Stimulated activated CD4-positive, alpha-beta T cell treated with anti-CD3 and anti-CD28 coated beads, Interleukin-15, amount 100 ng/mL, for 48 hours (primary cell): ENCODE results near the gene GAREM2.
"Not testable (repeated sequence)": the region's sequence is repeated elsewhere in the genome, so short reads cannot be mapped to it uniquely, and the experiment has no call there.

Experiments used
- DNase-seq, 2 donors: peaks; one replicate each; pipeline ENCODE4 v3.0.0-alpha.2; 2020; ENCODE audit warnings: low read depth in 2 of 2

GAREM2 gene

DNA sequence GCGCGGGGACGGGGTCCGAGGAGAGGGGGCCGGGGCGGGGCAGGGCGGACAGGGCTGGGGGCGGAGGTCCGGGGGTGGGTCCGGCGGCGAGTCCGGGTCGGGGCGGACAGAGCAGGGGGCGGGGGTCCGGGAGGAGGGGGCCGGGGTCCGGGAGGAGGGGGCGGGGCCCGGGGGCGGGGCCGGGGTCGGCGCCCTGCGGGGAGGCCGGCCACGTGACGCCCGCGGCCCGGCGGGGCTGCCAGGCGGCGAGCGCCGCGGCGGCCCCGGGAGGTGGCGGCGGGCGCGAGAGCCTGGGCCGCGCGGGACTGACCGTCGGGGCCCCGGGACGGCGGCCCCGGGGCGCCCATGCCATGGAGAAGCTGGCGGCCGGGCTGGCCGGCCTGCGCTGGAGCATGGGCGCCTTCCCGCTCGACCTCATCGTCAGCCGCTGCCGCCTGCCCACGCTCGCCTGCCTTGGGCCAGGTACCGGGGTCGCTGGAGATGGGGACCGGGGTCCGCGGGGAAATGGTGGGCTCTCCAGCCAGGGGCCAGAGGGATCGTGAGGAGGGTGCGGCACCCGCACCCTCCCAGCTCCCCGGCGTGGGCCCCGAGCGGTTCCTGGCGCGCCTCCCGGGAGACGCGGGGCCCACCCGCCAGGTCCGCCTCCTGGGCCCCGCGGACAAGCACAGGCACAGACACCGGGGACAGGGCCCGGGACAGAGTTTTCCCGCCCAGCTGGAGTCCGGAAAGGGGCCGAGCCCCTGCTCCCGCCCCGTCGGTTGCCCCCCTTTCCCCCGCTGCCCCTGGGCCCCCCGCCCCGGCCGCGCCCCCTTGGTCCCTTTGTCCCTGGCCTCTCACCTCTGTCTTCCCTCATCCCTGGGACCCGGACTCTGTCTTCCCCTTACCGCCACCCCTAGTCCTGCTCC, at the start of gene GAREM2:
Gene GAREM2 (plus strand): TSS at position 218 of the 905 bp plus-strand sequence. CDS start 133 bp downstream, at position 351.
- DNase-seq, result no peak

GRCh38 chr2:26123426-26123825, 49.5 kb upstream of the GAREM2 start:
- DNase-seq, result no peak

- DNase-seq, result no peak
Measured at GRCh38 chr2:26126074-26126473, 46.8 kb upstream of the GAREM2 start.

DNA sequence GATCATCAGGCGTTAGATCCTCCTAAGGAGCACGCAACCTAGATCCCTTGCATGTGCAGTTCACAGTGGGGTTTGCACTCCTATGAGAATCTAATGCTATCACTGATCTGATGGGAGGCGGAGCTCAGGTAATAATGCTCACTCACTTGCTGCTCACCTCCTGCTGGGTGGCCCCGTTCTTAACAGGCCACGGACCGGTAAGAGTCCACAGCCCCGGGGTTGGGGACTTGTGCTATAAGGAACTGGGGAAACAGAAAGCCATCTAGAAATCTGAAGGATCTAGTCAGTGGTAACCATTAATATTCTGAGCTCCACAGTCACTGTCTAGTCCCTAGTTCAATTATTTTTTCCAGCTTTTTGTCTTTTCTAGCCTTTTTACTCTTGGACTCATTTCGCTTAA, 44.7 kb upstream of the GAREM2 start:
- DNase-seq, result no peak

DNA sequence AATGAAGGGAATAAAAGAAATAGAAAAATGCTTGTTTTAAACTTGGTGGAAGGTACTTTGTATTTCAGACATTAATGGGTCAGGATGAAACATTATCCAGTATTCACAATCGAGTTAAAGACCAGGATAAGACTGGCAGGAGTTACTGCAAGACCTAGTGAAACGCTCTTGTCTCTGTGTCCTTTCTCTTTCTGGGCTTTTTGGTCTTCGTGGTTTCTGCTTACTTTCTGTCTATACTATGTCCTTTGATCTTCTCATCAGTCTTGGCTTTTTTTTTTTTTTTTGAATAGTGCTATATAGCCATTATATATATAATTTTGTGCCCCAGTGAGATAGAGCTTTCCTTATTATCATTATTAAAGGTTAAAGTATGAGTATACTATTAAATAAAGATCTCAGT, 42.1 kb upstream of the GAREM2 start:
- DNase-seq, result no peak

DNA sequence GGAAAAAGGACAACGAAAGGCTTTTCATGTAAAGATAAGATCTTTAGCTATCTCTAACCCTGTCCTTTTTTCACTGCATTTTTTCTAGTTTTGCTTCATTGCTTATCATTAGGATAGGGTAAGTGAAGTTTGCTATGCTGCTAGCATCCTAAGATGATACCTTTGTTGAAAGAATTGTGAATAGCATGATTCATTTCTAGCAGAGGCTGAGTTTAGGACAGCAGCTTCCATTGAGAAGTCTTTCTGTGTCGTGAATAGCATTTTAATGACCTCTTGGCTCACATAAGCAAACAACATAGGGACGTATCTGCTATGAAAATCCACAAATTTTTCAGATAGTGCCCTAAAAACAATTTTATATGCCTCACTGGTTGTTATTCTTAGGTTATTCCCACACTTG, 36.4 kb upstream of the GAREM2 start:
- no peak for DNase-seq

- DNase-seq, result no peak
Measured at GRCh38 chr2:26139269-26140183, 33.4 kb upstream of the GAREM2 start.

DNA sequence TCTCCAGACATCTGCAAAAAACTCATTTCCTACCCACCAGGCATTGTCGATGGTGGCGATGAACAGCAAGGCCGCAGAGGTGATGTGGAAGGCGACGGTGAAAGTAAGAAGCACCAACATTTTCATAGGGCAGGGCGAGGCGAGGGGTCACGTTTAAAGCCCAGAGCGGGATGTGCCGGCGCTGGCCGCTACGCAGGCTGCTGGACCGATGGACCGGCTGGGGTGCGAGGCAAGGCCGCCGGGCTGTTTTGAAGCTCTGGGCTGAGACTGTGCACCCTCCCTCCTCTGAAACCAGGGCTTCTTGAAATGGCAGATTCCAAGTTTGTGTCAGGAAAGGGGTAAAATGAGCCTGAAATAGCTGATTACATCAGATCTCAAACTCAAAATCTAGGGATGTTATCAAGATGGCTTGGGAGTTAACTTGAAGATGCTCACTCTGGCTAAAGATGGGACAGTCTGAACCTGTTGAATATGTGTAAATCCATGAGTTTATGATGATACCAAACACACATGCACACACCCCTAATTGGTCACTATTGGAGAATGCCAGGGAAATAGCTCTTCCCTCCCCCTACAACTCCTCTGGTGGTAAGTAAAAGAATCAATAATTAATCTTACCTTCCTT, 31.6 kb upstream of the GAREM2 start:
- no peak for DNase-seq

DNA sequence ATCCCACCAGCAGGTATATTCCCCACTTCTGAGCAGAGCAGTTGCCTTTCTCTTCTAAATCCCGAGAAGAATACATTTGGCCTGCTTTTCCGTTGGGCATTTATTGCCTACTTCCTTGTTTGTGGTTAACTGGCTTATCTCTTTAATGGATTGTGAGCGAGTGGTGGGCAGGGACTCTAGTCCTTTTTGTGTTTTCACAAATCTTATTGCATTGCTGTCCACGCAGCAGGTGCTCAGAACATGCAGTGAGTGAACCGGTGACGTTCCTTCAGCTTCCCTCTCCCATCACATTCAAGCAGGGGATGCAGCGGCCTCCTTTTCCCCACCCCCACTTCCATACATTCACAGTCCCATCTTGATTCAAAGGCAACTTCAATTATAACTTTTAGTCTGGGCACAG, 28.9 kb upstream of the GAREM2 start:
- no peak for DNase-seq

DNA sequence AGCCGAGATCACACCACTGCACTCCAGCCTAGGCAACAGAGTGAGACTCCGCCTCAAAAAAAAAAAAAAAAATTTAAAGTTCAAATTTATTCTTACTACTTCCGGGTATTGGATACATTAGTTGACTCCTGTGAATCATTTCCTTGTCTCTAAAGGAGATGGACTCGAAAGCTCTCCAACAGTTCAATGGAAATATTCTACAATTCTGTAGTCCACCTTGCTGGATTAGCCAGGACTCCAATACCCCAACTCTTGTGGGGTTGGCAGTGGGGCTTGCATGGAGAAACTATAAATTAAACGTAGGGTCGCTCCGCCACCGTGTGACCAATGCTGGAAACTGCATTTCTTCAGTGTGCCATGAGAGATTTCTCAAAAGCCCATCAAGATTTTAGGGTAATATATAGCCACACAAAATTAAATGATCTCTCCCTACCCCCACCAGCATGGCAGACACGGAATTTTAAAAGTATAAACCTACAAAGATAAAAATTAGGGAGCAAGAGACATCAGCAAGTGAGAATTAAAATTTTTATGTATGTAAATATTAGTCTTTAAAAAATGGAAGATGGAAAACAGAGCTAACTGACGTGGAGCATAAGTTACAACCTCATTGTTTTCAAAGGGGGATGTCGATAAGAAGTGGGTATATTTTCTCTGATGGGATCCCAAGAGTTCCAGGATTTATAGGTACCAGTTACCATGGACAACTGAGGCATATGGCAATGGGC, 27.8 kb upstream of the GAREM2 start:
- peak; percentile 18 to 59 for DNase-seq

DNA sequence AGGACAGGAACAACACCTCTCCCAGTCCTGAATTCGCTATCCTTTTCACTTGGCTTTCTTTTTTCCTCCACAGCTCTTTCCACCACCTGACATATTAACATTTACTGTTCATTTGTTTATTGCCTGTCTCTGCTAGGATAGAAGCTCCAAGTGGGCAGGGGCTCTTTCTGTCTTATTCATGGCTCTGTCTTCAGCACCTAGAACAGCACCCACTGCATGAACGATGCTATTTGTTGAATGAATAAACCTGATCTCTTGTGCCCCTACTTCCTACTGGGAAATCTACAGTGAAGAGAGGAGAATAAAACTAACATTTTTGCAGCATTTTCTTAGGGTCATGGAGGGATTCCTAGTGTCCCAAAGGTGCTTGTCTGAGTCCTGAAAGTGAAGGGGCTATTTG, 24.4 kb upstream of the GAREM2 start:
- DNase-seq, result no peak

DNA sequence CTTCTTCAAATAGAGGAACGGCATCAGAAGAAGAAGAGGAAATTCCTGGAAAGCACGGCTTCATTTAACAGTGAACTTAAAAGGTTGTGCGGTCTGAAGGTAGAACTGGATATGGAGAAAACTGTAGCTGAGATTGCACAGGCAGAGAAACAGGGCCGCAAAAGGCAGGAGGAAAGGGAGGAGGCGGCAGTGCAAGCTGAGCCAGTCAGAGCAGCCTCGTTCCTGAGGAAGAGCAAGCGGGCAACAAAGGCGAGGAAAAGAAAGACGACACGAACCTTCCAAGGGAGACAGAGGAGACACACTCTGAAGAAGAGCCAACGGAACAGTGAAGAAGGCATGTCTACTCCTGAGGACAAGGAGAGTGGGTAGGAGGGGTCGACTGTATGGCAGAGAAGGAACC, 22.6 kb upstream of the GAREM2 start:
- DNase-seq, result no peak

DNA sequence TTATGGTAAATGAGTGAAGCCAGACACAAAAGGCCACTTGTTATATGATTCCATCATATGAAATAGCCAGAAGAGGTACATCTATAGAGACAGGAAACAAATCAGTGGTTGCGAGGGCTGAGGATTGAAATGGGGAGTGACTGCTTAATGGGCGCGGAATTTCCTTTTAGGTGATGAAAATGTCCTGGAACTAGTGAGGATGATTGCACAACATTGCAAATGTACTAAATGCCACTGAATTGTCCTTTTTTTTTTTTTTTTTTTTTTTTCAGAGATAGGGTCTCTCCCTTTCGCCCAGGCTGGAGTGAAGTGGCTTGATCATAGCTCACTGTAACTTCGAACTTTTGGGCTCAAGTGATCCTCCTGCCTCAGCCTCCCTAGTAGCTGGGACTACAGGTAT, 15.3 kb upstream of the GAREM2 start:
- no peak for DNase-seq

DNA sequence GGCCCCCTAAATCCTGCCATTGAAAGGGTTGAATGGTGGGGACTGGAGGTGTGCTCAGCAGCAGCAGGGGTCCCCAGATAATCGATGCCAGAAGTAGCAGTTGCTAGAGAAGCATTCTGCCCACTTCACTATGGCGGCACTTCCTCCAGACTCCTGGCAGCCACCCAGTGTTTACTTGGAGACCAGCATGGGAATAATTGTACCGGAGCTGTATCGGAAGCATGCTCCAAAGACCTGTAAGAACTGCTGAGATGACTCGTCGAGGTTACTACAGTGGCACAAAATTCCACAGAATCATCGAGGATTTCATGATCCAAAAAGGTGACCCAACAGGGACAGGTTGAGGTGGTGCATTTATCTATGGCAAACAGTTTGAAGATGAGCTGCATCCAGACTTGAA, 11.0 kb upstream of the GAREM2 start:
- no peak for DNase-seq

- no peak for DNase-seq
Measured at GRCh38 chr2:26162963-26163362, 9.9 kb upstream of the GAREM2 start.

GRCh38 chr2:26164231-26164630, 8.7 kb upstream of the GAREM2 start:
- DNase-seq, result no peak

DNA sequence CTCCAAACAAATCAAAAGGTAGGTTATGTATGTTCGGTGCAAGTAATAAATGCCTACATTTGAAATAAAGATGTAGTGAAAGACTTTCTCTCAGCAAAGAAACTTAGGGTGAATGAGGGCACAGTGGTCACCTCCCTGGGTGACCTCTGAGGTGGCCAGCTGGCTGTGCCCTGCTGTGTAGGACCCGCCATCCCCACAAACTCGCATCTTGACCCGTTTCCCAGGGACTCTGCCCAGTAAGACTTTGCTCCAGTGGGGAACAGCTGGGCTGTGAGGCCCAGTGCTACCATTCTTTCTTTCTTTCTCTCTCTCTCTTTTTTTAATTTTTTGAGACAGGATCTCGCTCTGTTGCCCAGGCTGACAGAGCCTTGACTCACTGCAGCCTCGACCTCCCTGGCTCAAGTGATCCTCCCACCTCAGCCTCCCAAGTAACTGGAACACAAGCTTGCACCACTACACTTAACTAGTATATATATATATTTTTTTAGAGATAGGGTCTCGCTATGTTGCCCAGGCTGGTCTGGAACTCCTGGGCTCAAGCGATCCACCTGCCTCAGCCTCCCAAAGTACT, 8.2 kb upstream of the GAREM2 start:
- no peak for DNase-seq

DNA sequence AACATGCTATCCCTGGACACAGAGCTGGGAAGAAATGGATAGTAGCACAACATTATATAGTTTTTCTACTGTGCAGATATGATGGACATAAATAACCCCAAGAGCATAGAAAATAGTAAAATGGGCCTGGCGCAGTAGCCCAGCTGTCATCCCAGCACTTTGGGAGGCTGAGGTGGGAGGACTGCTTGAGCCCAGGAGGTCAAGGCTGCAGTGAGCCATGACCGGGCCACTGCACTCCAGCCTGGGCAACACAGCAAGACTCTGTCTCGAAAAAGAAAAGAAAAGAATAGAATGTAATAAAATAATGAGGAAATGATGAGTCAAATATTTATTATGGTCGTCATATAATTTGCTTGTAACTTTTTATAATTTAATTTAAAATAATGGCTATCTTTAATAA, 7.5 kb upstream of the GAREM2 start:
- no peak for DNase-seq

GRCh38 chr2:26166541-26166940, 6.3 kb upstream of the GAREM2 start:
- not testable (repeated sequence) for DNase-seq

DNA sequence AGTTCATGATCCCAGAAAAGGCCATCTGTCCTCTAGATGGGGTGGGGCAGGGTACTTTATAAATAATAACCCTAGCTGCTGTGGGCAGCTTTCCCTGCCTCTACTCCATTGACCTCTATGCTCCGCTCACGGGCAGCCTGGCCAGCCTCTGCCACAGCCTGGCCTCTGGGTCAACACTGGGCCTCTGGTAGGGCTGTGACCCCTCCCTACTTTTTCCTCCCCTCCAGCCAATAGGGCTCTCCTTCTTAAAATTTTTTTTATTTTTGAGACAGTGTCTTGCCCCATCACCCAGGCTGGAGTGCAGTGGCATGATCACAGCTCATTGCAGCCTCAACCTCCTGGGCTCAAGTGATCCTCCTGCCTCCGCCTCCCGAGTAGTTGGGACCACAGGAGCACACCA, 4.1 kb upstream of the GAREM2 start:
- no peak for DNase-seq

- DNase-seq, result no peak
Measured at GRCh38 chr2:26169226-26169625, 3.7 kb upstream of the GAREM2 start.
